ENCODE data around the gene LMF1.

GRCh38 chr16:951660-952301 lies 19.0 kb downstream of the LMF1 start:
- TF ChIP-seq TAF1 (IDR thresholded peaks at IDR 0.05; ENCODE audit: low read depth, low read length) (no peak), POLR2AphosphoS5 (IDR thresholded peaks at IDR 0.05; ENCODE audit: low read depth, low read length) (no peak)

Measured in GM12891 (cell line).